HG03565 (cell line): ENCODE measurements around the gene CPXM2.

Source experiments
- ATAC-seq: cut with Tn5 transposase; IDR thresholded peaks from one replicate; pipeline ENCODE4 v1.9.1; 2021; ENCODE audit warnings: mild to moderate bottlenecking, moderate library complexity; ENCODE audit not compliant: unreplicated experiment

The CPXM2 gene

DNA sequence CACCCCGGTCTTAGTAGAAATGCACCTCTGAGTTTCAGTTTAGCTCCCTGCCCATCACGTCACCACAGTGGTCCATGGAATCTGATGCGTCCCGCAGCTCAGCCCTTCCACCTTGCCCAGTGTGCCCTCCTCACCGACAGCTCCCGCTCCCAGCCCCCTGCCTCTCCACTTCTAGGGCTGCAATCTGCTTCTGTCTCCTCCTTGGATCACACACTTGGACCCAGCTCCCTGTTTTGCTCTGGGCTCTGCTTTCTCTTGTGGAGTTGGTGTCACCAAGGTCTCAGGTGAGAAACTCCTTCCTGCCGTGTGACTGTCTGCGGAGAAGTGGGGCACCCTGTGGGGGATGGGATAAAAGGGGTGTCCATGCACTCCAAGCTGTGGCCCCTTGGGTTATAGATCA lies 187.5 kb downstream of the CPXM2 start:
- ATAC-seq = no peak

DNA sequence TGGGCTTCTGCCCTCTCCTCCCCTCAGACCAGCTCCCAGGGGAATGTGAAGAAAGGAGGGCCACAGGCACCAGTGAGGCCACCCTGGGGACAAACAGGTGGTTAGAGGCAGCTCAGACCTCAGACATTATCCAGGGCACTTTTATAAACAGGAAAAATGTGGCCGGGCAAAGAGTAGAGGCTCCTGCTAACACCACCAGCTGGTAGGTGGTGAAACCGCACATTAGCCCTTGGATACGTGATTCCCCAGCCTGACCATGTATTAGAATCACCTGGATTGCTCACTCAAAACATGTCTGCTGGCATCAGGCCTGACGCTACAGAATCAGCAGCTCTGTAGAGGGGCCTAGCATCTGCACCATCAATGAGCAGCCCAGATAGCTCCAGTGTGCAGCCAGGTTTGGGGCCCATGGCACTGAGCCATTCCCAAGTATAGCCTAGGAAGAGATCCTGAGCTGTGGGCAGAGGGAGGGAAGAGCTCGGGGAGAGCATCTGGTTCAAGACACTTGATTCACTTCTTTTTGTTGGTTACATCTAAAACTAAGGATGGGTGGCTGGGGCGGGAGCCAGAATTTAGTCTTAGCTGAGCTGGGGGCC lies 188.3 kb downstream of the CPXM2 start:
- ATAC-seq = no peak
